BE2C (cell line): Measurements from ENCODE around the gene RASAL3.

Experiments used
- DNase-seq: peaks from one replicate; pipeline ENCODE4 v3.0.0-alpha.2; 2020
- H3K27me3 ChIP-seq: fragments of 250-450 bp; sonication (Bioruptor Pico); 2 replicates; pipeline ENCODE4 v1.5.1; 2020; ENCODE audit warnings: mild to moderate bottlenecking
- H3K36me3 ChIP-seq: fragments of 250-450 bp; sonication (Bioruptor Pico); 2 replicates; pipeline ENCODE4 v1.5.1; 2020; ENCODE audit warnings: mild to moderate bottlenecking
- H3K4me1 ChIP-seq: fragments of 250-450 bp; sonication (Bioruptor Pico); 2 replicates; pipeline ENCODE4 v1.5.1; 2020
- H3K4me3 ChIP-seq: 2 replicates; pipeline ENCODE4 v1.5.1; 2011; ENCODE audit warnings: low read depth, low read length
- H3K9me3 ChIP-seq: fragments of 250-450 bp; sonication (Bioruptor Pico); 2 replicates; pipeline ENCODE4 v1.5.1; 2020
- TF ChIP-seq, protein P1 (sequence below): IDR thresholded peaks from 2 replicates; pipeline ENCODE4 v1.5.1; 2012; ENCODE audit warnings: mild to moderate bottlenecking, low read depth, low read length

Gene RASAL3

DNA sequence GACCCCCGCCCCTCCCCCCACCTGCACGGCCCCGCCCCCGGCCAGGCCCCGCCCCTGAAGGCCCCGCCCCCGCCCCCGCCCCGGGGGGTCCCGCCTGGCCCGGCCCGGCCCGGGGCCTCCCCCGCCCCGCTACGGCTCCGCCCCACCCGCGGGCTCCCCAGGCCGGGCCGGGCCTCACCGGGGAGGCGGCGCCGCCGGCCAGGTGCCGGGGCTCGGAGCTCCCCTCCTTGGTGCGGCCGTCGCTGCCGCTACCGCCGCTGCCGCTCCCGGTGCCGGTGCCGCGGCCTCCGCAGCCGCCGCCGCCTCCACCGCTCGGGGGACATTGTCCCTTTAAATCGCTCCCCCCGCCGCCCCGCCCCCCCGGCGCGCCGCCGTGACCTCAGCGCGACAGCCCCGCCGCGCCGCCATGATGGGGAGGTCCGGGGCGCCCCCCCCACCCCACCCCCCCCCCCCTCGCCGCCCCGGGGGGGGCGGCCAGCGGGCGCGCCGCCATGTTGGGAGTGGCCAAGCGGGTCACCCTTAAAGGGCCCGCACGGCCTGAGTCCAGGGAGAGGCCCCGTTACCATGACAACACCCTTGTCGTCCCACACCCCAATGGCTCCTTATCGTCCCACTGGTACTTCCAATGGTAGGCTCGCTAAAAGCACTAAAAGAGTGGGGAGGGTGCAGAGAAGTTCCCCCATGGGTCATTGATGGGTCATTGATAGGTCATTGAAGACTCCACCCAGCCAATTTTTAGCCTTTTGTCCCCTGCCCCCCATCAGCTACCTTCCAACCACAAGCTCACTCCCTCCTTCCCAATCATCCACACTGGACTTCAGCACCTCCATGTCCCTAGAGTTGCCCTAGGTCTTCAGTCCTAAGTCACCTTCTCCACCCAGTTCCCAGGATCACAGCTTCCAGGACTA, 14.5 kb downstream of the RASAL3 start, which contains the start of gene WIZ:
TSS of gene WIZ (minus strand) at position 337 of the 908 bp plus-strand sequence. CDS start 1,649 bp downstream, outside the sequence.
- Histone ChIP-seq H3K9me3 (no peaks in the 10 kb centered on the region), H3K4me3 (peak within 1 kb of the TSS; percentile 56), H3K36me3 (no peaks in the 10 kb centered on the region), H3K4me1 (peaks cover 8% of the 10 kb centered on the region), H3K27me3 (no peaks in the 10 kb centered on the region; the same call in 1 of the 2 replicates)
- DNase-seq = peak; percentile 87
- TF ChIP-seq, protein P1, sequence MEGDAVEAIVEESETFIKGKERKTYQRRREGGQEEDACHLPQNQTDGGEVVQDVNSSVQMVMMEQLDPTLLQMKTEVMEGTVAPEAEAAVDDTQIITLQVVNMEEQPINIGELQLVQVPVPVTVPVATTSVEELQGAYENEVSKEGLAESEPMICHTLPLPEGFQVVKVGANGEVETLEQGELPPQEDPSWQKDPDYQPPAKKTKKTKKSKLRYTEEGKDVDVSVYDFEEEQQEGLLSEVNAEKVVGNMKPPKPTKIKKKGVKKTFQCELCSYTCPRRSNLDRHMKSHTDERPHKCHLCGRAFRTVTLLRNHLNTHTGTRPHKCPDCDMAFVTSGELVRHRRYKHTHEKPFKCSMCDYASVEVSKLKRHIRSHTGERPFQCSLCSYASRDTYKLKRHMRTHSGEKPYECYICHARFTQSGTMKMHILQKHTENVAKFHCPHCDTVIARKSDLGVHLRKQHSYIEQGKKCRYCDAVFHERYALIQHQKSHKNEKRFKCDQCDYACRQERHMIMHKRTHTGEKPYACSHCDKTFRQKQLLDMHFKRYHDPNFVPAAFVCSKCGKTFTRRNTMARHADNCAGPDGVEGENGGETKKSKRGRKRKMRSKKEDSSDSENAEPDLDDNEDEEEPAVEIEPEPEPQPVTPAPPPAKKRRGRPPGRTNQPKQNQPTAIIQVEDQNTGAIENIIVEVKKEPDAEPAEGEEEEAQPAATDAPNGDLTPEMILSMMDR = no peak

DNA sequence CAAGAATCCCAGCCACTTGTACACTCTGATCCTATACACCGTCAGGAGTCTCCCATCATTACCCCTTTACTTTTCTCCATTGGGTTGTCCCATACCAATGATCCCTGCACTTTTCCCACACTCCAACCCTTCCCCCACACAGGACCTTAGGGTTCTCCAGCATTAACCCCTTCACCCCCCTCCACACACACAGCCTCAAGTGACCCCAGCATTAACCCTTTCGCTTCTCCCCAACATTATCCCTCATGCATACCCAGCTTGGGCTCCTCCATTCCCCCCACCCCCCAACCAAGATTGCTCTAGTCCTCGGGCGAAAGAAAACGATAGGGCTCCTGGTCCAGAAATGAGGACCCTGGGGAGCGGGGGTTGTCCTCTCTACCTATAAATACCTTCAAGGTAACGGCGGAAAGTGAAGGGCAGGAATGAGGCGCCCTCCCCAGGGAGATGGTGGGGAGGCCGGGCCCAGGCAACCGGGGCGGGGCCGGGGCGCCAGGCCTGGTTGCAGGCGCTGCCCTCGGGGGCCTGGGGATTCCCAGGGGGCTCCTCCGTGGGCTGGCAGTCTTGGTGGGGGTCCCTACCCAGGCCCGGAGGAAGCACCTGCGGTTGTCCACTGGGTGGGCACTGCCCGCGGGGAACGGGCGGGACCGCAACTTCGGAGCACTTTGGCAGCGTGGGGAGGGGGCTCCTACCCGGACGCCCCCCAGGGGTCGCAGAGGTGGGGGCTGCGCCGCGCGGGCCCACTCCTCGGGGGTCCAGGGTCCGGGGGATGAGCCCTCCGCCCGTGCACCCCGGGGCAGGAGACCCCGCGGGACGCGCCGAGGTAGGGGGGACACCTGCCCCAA, 15.3 kb downstream of the RASAL3 start:
- Histone ChIP-seq H3K9me3 (no peaks in the 10 kb centered on the region), H3K36me3 (no peaks in the 10 kb centered on the region), H3K4me3 (peak overlapping the region; percentile 56), H3K27me3 (no peaks in the 10 kb centered on the region), H3K4me1 (peaks cover 8% of the 10 kb centered on the region)
- DNase-seq = no peak
- TF ChIP-seq, protein P1 = no peak

DNA sequence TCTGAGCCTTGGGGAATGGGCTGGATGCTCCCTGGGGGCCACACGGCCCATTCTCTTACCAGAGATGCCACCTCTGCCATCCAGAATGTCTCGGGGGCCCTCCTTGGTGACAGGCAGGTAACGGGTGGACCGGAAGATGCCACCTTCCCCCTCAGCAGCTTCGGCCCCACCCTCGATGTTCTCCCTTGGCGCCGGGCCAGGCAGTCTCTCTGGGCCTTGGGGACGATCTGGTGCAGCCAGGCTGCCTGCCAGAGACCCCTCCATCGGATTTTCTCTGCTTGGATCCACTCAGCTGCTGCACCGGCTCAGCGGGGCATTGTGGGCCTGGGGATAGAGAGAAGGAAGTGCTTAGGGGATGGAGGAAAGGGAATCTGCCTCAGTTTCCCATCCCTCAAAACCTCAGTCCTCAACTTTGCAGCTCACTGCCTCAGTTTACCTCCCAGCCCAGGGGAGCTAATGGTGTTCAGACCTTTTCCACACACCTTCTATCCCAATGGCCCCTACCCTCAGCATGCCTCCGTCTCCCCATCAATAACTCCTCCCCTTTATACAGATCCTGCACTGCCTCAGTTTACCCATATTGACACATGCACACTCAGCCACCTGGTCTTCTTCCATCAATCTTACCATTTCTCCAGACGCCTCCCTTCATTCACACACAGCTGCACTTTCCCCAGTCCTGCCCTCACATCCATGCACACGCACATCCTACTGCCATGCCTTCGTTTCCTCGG, 16.1 kb downstream of the RASAL3 start:
- TF ChIP-seq, protein P1 = no peak
- Histone ChIP-seq H3K4me3 (no peak overlapping the region), H3K4me1 (peaks cover 8% of the 10 kb centered on the region), H3K27me3 (no peaks in the 10 kb centered on the region), H3K9me3 (no peaks in the 10 kb centered on the region), H3K36me3 (no peaks in the 10 kb centered on the region)
- no peak for DNase-seq

DNA sequence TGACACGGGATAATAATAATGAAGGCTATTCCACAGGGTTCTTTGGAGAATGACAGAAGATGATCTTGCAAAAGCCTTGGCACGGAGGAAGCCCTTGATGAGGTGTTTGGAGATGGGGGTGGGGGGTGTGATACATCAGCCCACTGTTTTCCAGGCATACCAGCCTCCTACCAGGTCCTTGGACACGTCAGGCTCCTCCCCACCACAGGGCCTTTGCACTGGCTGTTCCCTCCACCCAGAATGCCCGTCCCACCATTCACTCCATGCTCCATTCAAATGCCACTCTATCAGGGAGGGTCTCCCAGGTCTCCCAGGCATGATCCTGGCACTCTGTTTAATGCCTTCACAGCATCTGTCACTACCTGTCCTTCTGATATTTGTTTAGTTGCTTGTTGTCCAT, 17.3 kb downstream of the RASAL3 start:
- Histone ChIP-seq H3K36me3 (no peaks in the 10 kb centered on the region), H3K4me1 (peaks cover 4% of the 10 kb centered on the region), H3K9me3 (no peaks in the 10 kb centered on the region), H3K4me3 (no peak overlapping the region), H3K27me3 (no peaks in the 10 kb centered on the region)
- TF ChIP-seq, protein P1 = no peak
- DNase-seq = no peak

DNA sequence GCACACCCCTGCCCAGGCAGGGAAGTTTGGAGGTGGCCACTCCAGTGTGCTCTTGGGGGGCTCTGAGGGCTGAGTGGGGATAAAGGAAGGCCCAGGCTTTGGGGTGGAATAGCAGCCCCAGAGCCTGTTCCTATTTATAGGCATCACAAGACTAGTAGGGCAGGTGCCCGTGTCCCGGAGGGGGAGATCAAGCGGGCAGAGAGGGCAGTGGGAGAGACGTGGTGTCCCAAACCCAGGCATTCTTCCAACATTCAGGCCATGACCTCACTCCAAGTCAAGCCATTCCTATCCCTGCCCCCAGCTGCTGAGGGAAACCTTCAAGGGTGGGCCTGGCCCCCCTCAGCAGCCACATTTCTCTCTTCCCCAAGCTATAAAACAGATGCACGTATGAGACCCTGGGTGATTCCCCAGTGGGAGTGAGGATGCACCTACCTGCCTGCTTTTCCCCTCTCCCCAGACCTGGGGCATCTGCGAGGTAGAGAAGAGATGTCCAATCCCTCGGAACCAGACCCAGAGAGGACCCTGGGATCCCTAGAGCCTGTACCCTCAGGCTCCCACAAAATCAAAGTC, 18.5 kb downstream of the RASAL3 start:
- Histone ChIP-seq H3K9me3 (no peaks in the 10 kb centered on the region), H3K4me3 (no peak overlapping the region), H3K27me3 (no peaks in the 10 kb centered on the region), H3K36me3 (no peaks in the 10 kb centered on the region), H3K4me1 (peaks cover 4% of the 10 kb centered on the region)
- no peak for DNase-seq
- TF ChIP-seq, protein P1 = no peak
